SKM-1 treated with dmso at 0.1 percent for 144 hours (cell line): ENCODE data around the gene RER1.
A peak's percentile ranks its signal among the peaks of the same experiment; 100 is the strongest.

ENCODE experiments used
- DNase-seq: peaks from one replicate; lab custom pipeline; 2025; ENCODE audit not compliant: unreplicated experiment; lab: John Stamatoyannopoulos, UW

Gene RER1

GRCh38 chr1:2375923-2376260 lies 15.7 kb upstream of the RER1 start:
- DNase-seq: no peak

- DNase-seq: no peak
These were observed 15.3 kb upstream of the RER1 start for GRCh38 chr1:2376261-2376741.

- DNase-seq: no peak
These were observed 14.5 kb upstream of the RER1 start for GRCh38 chr1:2376931-2377672.

- DNase-seq: no peak
These were observed 13.7 kb upstream of the RER1 start for GRCh38 chr1:2377751-2378440.

GRCh38 chr1:2378441-2378851 lies 13.2 kb upstream of the RER1 start:
- no peak for DNase-seq

- DNase-seq: no peak
These were observed 12.5 kb upstream of the RER1 start for GRCh38 chr1:2378956-2379732.

GRCh38 chr1:2379733-2380404 lies 11.8 kb upstream of the RER1 start:
- DNase-seq: no peak

GRCh38 chr1:2380816-2381591 lies 10.6 kb upstream of the RER1 start:
- no peak for DNase-seq

GRCh38 chr1:2381741-2382620 lies 9.7 kb upstream of the RER1 start:
- DNase-seq: peak; percentile 45

- no peak for DNase-seq
These were observed 8.8 kb upstream of the RER1 start for GRCh38 chr1:2382621-2383361.

- DNase-seq: no peak
These were observed 8.1 kb upstream of the RER1 start for GRCh38 chr1:2383576-2383975.

- no peak for DNase-seq
These were observed 7.3 kb upstream of the RER1 start for GRCh38 chr1:2384130-2384860.

GRCh38 chr1:2384941-2385481 lies 6.6 kb upstream of the RER1 start:
- DNase-seq: no peak

GRCh38 chr1:2385606-2386280 lies 5.9 kb upstream of the RER1 start:
- no peak for DNase-seq

GRCh38 chr1:2386636-2387611 lies 4.7 kb upstream of the RER1 start:
- no peak for DNase-seq
